Activated naive CD4-positive, alpha-beta T cell treated with anti-CD3 and anti-CD28 coated beads for 36 hours (primary cell): Measurements from ENCODE around the gene USH2A. TPM values are rescaled to one million over a fixed set of nuclear protein-coding genes. Genes with fewer than 3 reads are reported as not detected.

Experiments used
- CTCF ChIA-PET: fragments of 350-600 bp; sonication (Branson Sonifier 250); formaldehyde crosslinking; loops from one replicate; lab custom pipeline; 2021; ENCODE audit warnings: antibody characterized with exemption; lab: Charles Lee
- DNase-seq: peaks from one replicate; pipeline ENCODE4 v3.0.0-alpha.2; 2020
- H3K27ac Mint-ChIP-seq: one replicate; pipeline ENCODE4 v1.8.0; 2021; ENCODE audit warnings: mild to moderate bottlenecking, mixed read lengths
- H3K27me3 Mint-ChIP-seq: one replicate; pipeline ENCODE4 v1.8.0; 2021; ENCODE audit warnings: low read depth, mixed read lengths
- H3K36me3 Mint-ChIP-seq: one replicate; pipeline ENCODE4 v1.8.0; 2021; ENCODE audit warnings: low read depth, mixed read lengths
- H3K4me1 Mint-ChIP-seq: one replicate; pipeline ENCODE4 v1.8.0; 2021; ENCODE audit warnings: low read depth, mixed read lengths
- H3K4me3 Mint-ChIP-seq: one replicate; pipeline ENCODE4 v1.8.0; 2021; ENCODE audit warnings: mild to moderate bottlenecking, moderate library complexity, mixed read lengths
- H3K9me3 Mint-ChIP-seq: one replicate; pipeline ENCODE4 v1.8.0; 2021; ENCODE audit warnings: mixed read lengths
- intact Hi-C: fragments of 100-400 bp; cut with micrococcal nuclease; formaldehyde crosslinking; loops from one replicate; pipeline ENCODE4 v1.15.1; 2023
- total RNA-seq, 2 experiments: library from RNA; stranded (reverse); gene quantifications; one replicate each; pipeline ENCODE4 v1.2.3, GENCODE V29; 2021

Gene USH2A
- total RNA-seq, 2 experiments from 2014 or later, result not detected

DNA sequence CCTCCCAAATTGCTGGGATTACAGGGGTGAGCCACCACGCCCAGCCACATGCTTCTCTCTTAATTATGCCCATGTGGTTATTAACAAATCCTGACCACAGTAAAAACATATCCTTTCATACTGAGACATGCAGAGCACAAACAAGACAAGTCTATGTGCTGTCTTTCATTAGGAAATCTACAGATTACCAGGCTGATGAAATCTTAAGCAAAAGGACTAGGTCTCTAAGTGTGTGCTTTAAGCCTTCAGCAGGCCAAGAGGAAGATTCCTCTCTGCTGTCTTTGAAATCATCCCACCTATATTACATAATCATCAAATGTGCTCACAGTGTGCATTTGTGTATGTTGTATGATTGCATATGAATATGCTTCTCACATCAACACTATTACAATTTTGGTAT is 436.8 kb downstream of the USH2A start:
- no peak overlapping the region for H3K4me3 Mint-ChIP-seq
- no peak for DNase-seq
- H3K27ac Mint-ChIP-seq, result no peak overlapping the region
- peaks cover 2% of the 10 kb centered on the region for H3K9me3 Mint-ChIP-seq
- no peaks in the 10 kb centered on the region for H3K4me1 Mint-ChIP-seq
- intact Hi-C loops, result no loop called here
- CTCF ChIA-PET, result no interaction called here
- no peaks in the 10 kb centered on the region for H3K36me3 Mint-ChIP-seq
- no peaks in the 10 kb centered on the region for H3K27me3 Mint-ChIP-seq

DNA sequence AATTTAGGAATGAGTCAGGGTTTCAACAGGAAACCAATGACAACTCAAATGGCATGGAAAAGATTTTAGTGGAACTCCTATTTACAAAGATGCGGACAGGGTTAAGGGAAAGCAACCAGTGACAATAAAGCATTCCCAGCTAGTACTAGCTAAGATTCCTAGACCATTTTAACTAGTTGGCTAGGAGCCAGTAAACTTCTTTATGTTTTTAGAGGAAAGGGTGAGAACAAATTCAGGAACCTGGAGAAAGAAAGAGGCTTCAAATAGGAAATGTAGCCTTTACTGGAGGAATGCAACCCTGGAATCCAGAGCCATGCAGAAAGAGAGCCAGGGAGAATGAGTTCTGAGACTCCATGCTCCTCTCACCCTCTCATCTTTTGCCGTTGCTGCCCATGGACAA is 439.6 kb downstream of the USH2A start:
- CTCF ChIA-PET, result interaction anchor here (0.5 kb wide), 1 partner anchor 10 kb away, joined by 3 read pairs; no protein-coding TSS in a partner anchor
- H3K27me3 Mint-ChIP-seq, result no peaks in the 10 kb centered on the region
- H3K36me3 Mint-ChIP-seq, result no peaks in the 10 kb centered on the region
- H3K4me3 Mint-ChIP-seq, result no peak overlapping the region
- no peak for DNase-seq
- H3K9me3 Mint-ChIP-seq, result peaks cover 2% of the 10 kb centered on the region
- H3K27ac Mint-ChIP-seq, result no peak overlapping the region
- no peaks in the 10 kb centered on the region for H3K4me1 Mint-ChIP-seq
- intact Hi-C loops, result no loop called here

DNA sequence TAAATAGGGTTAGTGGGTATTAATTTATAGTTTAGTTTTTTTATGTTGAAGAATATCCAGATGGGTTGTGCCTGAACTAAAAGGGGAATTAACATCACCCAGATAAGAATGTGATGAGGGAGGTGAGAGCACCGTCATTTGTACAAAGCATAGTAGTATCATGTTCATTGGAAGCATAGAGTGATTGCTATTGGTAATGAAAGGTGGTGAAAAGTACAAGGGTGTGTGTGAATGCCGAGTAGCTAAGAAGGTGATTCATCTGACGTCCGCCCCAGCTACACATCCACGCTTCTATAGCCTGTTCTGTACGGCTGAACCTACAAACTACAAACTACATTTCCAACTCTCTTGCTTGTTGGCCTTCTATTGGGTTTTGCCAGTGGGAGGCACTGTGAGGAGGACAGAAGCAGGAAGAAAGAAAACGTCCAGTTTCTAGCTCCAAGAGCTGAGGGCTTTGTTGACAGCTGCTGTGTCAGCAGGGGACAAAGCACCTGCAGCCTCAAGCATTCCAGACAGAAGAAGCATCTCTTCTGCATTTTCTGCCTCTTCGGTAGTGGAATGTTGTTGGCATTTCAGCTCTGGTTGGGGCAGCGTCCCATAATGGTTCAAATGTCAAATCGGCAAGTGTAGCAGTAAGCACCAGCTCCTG is 451.3 kb downstream of the USH2A start:
- Mint-ChIP-seq H3K36me3 (no peaks in the 10 kb centered on the region), H3K4me1 (no peaks in the 10 kb centered on the region), H3K4me3 (no peak overlapping the region), H3K27me3 (no peaks in the 10 kb centered on the region), H3K9me3 (peaks cover 9% of the 10 kb centered on the region), H3K27ac (no peak overlapping the region)
- no peak for DNase-seq
- intact Hi-C loops, result no loop called here
- CTCF ChIA-PET, result no interaction called here

DNA sequence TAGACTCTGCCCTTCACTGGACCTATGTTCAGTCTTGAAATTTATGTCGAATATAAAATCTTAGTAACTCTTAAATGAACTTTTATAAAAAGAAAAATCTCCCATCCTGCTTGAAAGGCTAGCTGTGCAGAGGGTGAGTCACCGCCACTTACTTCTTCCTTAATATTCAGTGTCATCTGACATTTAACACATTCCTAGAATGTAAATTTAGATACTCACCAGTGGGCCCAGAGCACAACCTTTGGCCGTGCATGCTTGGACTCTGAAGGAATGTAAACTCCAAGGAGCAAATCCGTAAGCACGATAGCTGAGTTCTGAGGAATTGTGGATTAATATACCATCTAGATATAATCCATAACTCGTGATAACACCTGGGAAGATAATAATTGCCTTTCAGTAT is 452.8 kb downstream of the USH2A start:
- Mint-ChIP-seq H3K27ac (no peak overlapping the region), H3K27me3 (no peaks in the 10 kb centered on the region), H3K9me3 (peaks cover 6% of the 10 kb centered on the region), H3K4me3 (no peak overlapping the region), H3K4me1 (no peaks in the 10 kb centered on the region), H3K36me3 (no peaks in the 10 kb centered on the region)
- intact Hi-C loops, result no loop called here
- CTCF ChIA-PET, result no interaction called here
- no peak for DNase-seq

DNA sequence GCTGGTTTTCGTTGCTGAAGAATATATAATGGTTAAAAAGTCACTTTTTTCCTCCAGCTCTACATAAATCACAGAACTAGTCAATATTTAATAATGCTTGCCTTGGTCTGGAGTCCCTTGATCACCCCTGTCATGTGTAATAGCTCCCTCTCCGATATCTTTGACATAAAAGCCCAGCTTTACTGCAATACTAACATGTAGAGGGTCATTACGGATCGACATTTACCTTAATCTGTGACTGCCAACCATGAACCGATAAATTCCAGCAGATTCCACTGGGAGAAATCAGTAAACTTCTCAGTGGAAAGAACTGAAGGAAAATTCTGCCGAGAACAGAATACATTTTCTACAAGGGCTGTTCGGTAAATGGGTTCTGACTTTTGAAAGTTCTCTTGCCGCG is 459.6 kb downstream of the USH2A start:
- Mint-ChIP-seq H3K4me1 (no peaks in the 10 kb centered on the region), H3K9me3 (no peaks in the 10 kb centered on the region), H3K36me3 (no peaks in the 10 kb centered on the region), H3K4me3 (no peak overlapping the region), H3K27me3 (no peaks in the 10 kb centered on the region), H3K27ac (no peak overlapping the region)
- CTCF ChIA-PET, result no interaction called here
- intact Hi-C loops, result no loop called here
- DNase-seq, result no peak

DNA sequence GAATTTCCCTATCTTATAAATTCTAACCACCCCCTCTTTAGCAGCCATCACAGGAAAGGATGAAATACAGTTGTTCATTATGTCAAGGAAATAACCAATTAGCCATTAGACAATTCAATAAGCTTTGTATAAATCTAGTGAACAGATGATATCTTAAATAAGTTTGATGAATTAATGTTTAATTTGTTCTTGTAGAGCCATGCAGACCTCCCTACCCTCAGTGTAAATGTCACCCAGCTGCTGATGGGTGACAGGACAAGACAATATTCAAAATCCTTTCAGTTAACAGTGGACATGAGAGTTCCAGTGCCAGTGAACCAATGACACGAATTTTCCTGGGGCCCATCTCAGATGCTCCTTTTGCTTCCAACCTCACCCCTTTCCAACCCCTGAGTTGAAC is 460.2 kb downstream of the USH2A start:
- no peaks in the 10 kb centered on the region for H3K4me1 Mint-ChIP-seq
- no peak for DNase-seq
- CTCF ChIA-PET, result no interaction called here
- intact Hi-C loops, result no loop called here
- no peaks in the 10 kb centered on the region for H3K36me3 Mint-ChIP-seq
- H3K4me3 Mint-ChIP-seq, result no peak overlapping the region
- H3K9me3 Mint-ChIP-seq, result no peaks in the 10 kb centered on the region
- no peak overlapping the region for H3K27ac Mint-ChIP-seq
- no peaks in the 10 kb centered on the region for H3K27me3 Mint-ChIP-seq

DNA sequence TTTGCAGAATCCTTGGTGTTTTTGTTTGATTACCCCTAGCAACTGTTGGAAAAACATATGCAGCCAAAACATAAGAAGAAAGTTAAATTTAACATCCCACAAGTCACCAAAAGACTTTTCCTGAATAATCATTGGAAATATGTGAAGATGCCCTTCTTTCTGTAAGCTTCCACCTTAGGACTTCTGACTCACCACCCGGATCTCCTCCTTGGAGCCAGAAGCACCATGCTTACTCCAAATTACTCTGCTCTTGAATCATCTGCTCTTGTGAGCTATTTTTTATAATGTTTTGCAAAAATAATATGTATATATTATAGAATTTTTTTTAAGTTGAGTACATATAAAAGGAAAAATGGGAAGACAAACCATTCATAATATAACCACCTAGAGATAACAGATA is 464.4 kb downstream of the USH2A start:
- H3K27me3 Mint-ChIP-seq, result no peaks in the 10 kb centered on the region
- peaks cover 2% of the 10 kb centered on the region for H3K9me3 Mint-ChIP-seq
- no peak for DNase-seq
- H3K27ac Mint-ChIP-seq, result no peak overlapping the region
- CTCF ChIA-PET, result no interaction called here
- no peaks in the 10 kb centered on the region for H3K36me3 Mint-ChIP-seq
- H3K4me1 Mint-ChIP-seq, result no peaks in the 10 kb centered on the region
- intact Hi-C loops, result no loop called here
- H3K4me3 Mint-ChIP-seq, result no peak overlapping the region

DNA sequence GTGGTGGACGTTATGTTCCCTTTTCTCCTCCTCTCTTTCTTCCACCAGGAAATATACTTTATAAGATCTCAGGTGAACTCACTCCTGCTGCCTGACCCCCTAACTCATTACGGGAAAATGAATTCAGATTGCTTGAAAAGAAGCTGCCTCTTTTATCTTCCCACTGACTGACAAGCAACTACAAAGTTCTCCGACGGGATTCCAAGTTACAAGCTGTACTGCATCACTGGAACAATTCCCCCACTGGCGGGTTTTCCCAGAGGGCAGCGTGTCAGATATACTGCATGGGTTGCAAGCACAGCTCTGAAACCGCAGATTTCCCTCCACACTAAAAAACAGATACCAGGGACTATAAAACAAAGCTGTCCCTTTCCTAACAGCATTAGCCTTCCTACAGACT is 465.6 kb downstream of the USH2A start:
- Mint-ChIP-seq H3K27ac (no peak overlapping the region), H3K36me3 (no peaks in the 10 kb centered on the region), H3K27me3 (no peaks in the 10 kb centered on the region), H3K9me3 (peaks cover 3% of the 10 kb centered on the region), H3K4me3 (no peak overlapping the region), H3K4me1 (no peaks in the 10 kb centered on the region)
- CTCF ChIA-PET, result no interaction called here
- intact Hi-C loops, result no loop called here
- no peak for DNase-seq

DNA sequence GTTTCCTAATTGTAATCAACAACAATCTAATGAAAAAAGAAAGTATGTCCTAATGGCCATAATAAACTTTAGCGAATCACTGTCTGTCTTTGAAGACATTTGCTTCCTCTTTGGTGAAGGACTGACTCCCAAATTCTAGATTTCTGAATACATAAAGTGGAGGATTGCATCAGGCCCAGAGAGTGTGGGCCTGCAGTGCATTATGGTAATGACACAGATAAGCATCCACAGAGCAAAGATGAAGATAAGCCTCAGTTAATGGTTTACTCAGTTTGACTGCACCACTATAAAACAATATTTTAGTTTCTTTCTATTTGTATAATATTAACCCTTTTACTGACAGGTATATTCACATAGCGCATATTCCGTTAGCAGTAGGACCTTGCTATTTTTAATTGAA is 490.7 kb downstream of the USH2A start:
- H3K4me3 Mint-ChIP-seq, result no peak overlapping the region
- DNase-seq, result no peak
- H3K4me1 Mint-ChIP-seq, result no peaks in the 10 kb centered on the region
- H3K9me3 Mint-ChIP-seq, result no peaks in the 10 kb centered on the region
- CTCF ChIA-PET, result no interaction called here
- intact Hi-C loops, result loop anchor here (2.0 kb wide), 1 partner anchor 20 kb away; no protein-coding TSS in a partner anchor
- no peaks in the 10 kb centered on the region for H3K27me3 Mint-ChIP-seq
- H3K27ac Mint-ChIP-seq, result no peak overlapping the region
- no peaks in the 10 kb centered on the region for H3K36me3 Mint-ChIP-seq

DNA sequence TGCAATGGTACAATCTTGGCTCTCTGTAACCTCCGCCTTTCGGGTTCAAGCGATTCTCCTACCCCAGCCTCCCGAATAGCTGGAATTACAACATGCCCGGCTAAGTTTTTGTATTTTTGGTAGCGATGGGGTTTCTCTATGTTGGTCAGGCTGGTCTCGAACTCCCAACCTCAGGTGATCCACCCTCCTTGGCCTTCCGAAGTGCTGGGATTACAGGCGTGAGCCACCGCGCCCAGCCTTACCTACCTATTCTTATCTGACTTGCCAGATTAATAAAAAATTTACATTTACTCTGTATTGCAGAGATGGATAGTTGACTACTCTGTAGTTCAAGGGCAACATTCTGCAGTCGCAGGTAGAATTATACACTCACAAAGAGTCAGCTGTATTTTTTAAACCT is 496.6 kb downstream of the USH2A start:
- Mint-ChIP-seq H3K4me3 (no peak overlapping the region), H3K9me3 (no peaks in the 10 kb centered on the region), H3K27ac (no peak overlapping the region), H3K36me3 (no peaks in the 10 kb centered on the region), H3K27me3 (no peaks in the 10 kb centered on the region), H3K4me1 (no peaks in the 10 kb centered on the region)
- no peak for DNase-seq
- CTCF ChIA-PET, result no interaction called here
- intact Hi-C loops, result no loop called here

DNA sequence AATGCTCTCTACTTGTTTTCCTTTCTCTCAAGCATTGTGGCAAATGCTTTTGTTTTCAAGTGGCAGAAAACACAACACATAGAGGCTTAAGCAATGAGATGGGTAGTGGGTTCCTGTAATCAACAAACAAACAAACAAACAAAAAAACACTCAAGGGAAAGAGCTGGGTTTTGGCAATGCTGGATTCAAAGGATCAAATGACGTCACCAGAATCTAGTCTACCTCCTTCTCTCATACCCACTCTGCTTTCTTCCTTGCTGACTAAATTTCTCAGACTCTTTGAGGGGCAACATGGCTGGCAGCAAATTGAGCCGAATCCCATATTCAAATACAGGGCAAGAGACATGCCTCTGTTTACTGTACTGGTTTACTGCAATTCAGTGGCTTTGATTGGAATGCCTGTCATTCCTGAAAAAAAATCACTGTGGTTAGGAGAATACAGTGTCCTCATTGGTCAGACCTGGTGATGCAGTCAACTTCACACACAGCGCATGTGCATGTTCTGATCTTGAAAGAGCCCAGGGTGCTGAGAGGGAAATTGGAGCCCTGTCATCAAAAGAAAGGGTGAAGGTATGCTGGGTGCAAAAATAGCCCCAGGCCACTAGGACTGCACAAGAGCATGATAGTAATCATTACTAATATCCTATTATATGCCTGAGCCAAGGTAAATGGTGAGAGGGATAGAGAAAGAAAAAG is 500.0 kb downstream of the USH2A start:
- Mint-ChIP-seq H3K27me3 (no peaks in the 10 kb centered on the region), H3K4me1 (no peaks in the 10 kb centered on the region), H3K27ac (no peak overlapping the region), H3K36me3 (no peaks in the 10 kb centered on the region), H3K9me3 (no peaks in the 10 kb centered on the region), H3K4me3 (no peak overlapping the region)
- intact Hi-C loops, result no loop called here
- CTCF ChIA-PET, result no interaction called here
- no peak for DNase-seq

DNA sequence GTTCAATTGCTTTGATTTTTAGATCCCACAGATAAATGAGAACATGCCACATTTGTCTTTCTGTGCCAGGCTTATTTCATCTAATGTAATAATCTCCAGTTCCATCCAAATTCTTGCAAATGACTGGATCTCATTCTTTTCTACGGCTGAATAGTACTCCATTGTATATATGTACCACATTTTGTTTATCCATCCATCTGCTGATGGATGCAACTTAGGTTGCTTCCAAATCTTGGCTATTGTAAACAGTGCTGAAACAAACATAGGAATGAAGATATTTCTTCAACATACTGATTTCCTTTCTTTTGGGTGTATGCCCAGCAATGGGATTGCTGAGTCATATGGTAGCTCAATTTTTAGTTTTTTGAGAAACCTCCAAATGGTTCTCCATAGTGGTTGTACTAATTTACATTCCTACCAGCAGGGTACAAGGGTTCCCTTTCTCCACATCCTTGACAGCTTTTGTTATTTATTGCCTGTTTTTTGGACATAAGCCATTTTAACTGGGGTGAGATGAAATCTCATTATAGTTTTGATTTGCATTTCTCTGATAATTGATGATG is 511.8 kb downstream of the USH2A start:
- no peaks in the 10 kb centered on the region for H3K27me3 Mint-ChIP-seq
- H3K4me1 Mint-ChIP-seq, result no peaks in the 10 kb centered on the region
- H3K4me3 Mint-ChIP-seq, result no peak overlapping the region
- CTCF ChIA-PET, result no interaction called here
- DNase-seq, result no peak
- peaks cover 7% of the 10 kb centered on the region for H3K9me3 Mint-ChIP-seq
- intact Hi-C loops, result no loop called here
- H3K27ac Mint-ChIP-seq, result no peak overlapping the region
- no peaks in the 10 kb centered on the region for H3K36me3 Mint-ChIP-seq

DNA sequence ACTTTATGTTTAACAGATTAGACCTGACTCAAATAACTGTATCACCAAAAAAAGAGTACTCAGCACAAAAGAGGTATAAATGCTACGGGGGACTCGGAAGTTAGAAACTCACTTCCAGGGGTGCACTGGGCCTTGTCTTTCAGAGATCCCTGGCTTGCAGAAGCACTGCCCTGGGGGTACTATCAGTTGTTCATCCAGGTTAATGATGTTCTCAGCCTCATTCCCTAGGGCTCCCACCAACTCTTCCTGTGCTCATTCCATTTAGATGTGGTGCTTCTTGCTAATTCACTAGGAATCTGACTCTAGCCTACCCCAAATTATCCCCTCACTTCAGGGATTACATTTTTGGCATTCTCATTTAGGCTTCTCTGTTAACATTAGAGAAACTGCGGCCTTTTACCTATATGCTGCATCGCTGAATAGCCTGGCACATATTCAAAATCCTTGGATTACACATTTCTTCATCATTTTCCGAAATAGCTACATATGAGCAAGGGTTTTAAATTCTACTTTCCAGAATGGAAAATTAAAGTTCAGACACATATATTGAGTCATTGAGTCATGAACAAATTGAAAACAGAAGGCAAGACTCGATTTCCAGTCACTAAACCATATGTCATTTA is 517.6 kb downstream of the USH2A start:
- Mint-ChIP-seq H3K36me3 (no peaks in the 10 kb centered on the region), H3K4me1 (no peaks in the 10 kb centered on the region), H3K27me3 (no peaks in the 10 kb centered on the region), H3K4me3 (no peak overlapping the region), H3K9me3 (peaks cover 1% of the 10 kb centered on the region), H3K27ac (no peak overlapping the region)
- intact Hi-C loops, result no loop called here
- no peak for DNase-seq
- CTCF ChIA-PET, result no interaction called here
